Measurements from ENCODE around the gene ARHGAP42.
A peak's percentile ranks its signal among the peaks of the same experiment; 100 is the strongest.

ARHGAP42 gene

DNA sequence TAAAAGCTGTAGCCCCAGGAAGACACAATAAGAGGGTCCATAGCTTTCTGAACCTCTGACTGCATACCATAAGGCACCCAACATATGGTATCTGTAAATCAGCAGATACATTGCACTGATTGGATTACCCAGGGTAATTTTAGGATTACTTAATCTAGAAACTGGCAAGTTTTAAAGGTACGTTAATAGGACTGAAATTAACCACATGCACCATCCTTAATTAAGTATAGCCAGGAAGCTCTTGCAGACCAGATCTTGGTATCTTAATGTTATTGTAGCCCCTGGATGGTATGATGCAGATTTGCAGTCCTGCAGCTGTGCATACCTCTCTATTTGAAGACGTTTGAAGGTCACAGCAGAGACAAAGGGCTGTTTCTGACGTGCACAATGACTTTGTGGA is 72.8 kb downstream of the ARHGAP42 start:
- no peak for DNase-seq (ENCODE audit: low read depth in 1 of 2, low spot score in 1 of 2)
- in situ Hi-C loops (cut with HindIII; ENCODE audit: low pct_unique_long_range_greater_than_20kb, low sequenced_read_pairs) = no loop called here
- no peak for TF ChIP-seq JUND (IDR thresholded peaks at IDR 0.05; ENCODE audit: low read depth)

DNA sequence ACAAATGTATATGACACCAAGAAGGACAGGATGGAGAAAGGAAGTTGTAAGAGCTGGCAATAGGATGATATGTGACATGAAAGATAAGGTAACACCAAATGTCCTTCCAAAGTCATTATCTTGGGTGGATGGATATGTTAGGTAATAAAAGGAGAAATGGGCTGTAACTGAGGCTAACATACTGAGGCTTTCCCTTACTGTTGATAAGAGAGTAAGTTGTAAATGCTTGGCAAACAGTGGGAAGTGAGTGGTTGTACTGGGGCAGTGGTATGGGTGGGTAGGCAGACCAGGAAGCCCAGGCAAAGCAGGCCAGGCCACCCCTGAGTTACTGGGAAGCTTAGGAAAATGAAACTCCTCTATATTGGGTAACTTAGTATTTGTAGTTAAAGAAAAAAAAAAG is 73.7 kb downstream of the ARHGAP42 start:
- in situ Hi-C loops (cut with HindIII; ENCODE audit: low pct_unique_long_range_greater_than_20kb, low sequenced_read_pairs) = no loop called here
- DNase-seq (ENCODE audit: low read depth in 1 of 2, low spot score in 1 of 2) = no peak
- TF ChIP-seq JUND (IDR thresholded peaks at IDR 0.05; ENCODE audit: low read depth) = no peak

GRCh38 chr11:100761841-100762240 is 74.8 kb downstream of the ARHGAP42 start:
- no peak for DNase-seq (ENCODE audit: low read depth in 1 of 2, low spot score in 1 of 2)
- no peak for TF ChIP-seq JUND (IDR thresholded peaks at IDR 0.05; ENCODE audit: low read depth)
- in situ Hi-C loops (cut with HindIII; ENCODE audit: low pct_unique_long_range_greater_than_20kb, low sequenced_read_pairs) = no loop called here

DNA sequence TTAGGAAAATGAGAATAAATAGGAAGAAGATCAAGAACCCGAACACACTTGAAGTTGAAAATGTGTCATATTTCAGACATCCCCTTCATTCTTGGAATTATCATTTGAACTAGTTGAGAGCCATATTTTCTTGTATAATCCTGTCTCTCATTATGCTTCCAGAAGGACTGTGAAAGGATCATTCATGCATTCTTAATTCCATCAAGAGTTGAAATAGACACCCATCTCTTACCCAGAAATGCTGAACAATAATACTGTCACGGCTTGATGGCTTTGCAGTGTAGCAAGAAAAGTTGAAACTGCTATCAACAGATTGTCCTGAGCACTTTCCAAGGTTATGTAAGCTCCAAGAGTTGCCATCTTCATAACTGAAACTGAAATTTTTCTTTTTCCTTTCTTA is 79.7 kb downstream of the ARHGAP42 start:
- in situ Hi-C loops (cut with HindIII; ENCODE audit: low pct_unique_long_range_greater_than_20kb, low sequenced_read_pairs) = no loop called here
- no peak for TF ChIP-seq JUND (IDR thresholded peaks at IDR 0.05; ENCODE audit: low read depth)

DNA sequence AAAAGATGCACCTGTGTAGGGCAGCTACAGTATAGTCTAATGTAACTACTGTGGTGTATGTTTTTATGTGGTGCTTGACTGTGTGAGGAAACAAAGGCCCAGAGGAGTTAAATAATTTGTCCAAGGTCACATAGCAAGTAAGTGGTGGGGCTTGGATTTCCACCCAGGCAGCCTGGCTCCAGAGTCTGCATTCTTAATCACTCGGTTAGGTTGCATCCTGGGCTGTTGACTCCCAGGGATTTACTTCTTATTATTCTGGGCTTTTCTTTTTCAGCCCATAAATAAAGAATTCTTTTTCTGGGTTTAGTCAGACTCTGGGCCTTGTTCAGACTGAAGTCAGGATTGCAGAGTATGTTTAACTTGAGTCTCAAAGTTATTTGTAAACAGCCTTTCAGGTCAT is 82.1 kb downstream of the ARHGAP42 start:
- in situ Hi-C loops (cut with HindIII; ENCODE audit: low pct_unique_long_range_greater_than_20kb, low sequenced_read_pairs) = no loop called here
- no peak for DNase-seq (ENCODE audit: low read depth in 1 of 2, low spot score in 1 of 2)
- TF ChIP-seq JUND (IDR thresholded peaks at IDR 0.05; ENCODE audit: low read depth) = no peak

More for the DNA sequence above, 79.7 kb downstream of the ARHGAP42 start:
- no peak for DNase-seq (ENCODE audit: low read depth in 1 of 2, low spot score in 1 of 2)

DNA sequence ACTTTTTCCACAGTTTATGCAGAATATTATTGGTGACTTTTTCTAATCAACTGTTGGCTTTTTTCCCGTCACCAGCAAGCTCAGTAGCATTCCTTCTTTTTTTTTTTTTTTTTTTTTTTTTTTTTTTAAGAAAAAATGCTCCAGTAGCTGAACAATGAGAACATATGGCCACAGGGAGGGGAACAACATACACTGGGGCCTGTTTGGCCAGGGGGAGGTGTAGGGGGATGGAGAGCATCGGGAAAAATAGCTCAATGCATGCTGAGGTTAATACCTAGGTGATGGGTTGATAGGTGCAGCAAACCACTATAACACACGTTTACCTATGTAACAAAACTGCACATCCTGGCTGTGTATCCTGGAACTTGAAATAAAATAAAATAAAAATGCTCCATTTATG is 82.5 kb downstream of the ARHGAP42 start:
- TF ChIP-seq JUND (IDR thresholded peaks at IDR 0.05; ENCODE audit: low read depth) = no peak
- in situ Hi-C loops (cut with HindIII; ENCODE audit: low pct_unique_long_range_greater_than_20kb, low sequenced_read_pairs) = no loop called here
- no peak for DNase-seq (ENCODE audit: low read depth in 1 of 2, low spot score in 1 of 2)

DNA sequence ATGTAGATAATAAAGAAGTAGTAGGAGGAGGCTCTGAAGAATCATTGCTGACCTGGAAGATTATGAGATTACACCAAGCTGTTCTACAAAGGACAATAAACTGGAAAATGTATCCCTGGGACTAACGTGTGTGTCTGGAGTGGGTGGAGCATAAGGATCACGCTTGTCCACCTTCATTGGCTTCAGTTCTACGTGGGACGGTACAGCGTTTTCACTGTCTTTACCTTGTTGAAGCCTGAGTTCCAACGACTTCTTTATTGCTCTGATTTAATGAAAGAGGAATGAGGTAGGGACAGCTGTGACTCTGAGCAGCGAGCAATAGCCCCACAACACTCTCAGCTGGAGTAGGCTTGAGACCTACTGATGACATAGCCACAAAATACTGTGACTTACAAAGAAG is 87.0 kb downstream of the ARHGAP42 start:
- in situ Hi-C loops (cut with HindIII; ENCODE audit: low pct_unique_long_range_greater_than_20kb, low sequenced_read_pairs) = no loop called here
- TF ChIP-seq JUND (IDR thresholded peaks at IDR 0.05; ENCODE audit: low read depth) = no peak
- DNase-seq (ENCODE audit: low read depth in 1 of 2, low spot score in 1 of 2) = no peak

DNA sequence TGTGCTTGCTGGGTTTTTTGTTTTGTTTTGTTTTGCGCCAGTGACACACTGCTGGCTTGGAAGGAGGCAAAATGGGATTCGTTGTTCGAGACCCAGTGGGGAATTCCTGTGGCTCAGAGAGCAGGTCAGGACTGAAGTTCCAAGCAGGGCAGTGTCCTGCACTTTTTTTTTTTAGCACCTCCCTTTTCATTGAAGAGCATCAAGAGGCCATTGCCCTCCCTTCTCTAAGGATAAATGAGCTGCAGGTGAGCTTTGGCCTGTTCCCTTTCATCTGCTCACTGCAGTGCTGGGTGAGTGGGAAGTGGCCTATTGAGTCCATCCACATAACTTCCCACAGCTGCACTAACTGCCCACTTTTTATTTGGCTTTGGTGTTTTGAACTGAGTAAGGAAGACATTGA is 87.8 kb downstream of the ARHGAP42 start:
- TF ChIP-seq JUND (IDR thresholded peaks at IDR 0.05; ENCODE audit: low read depth) = no peak
- in situ Hi-C loops (cut with HindIII; ENCODE audit: low pct_unique_long_range_greater_than_20kb, low sequenced_read_pairs) = no loop called here
- DNase-seq (ENCODE audit: low read depth in 1 of 2, low spot score in 1 of 2) = no peak

DNA sequence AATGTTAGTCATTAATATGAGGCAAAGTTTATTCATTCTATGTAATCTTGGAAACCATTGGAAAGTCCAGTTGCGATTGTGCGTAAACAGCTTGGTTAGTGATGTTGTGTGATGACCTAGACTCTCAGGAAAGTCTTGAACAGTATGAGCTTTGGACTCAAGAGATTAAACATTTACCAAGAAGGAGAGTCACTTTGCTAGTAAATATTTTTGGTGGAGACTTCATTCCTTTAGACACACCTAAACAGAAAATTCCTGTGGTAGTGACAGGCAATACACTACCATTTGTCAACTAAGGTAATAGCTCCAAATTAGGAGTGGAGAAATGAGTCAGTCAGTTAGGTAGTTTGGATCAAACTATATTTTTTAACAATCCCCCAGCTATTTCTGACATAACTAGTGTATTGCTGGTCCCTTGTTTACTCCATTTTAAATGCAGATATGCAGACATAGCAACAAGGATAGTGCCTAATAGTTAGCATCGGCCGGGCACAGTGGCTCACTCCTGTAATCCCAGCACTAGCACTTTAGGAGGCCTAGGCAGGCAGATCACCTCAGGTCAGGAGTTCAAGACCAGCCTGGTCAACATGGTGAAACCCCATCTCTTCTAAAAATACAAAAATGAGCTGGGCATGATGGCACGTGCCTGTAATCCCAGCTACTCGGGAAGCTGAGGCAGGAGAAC is 89.3 kb downstream of the ARHGAP42 start:
- no peak for TF ChIP-seq JUND (IDR thresholded peaks at IDR 0.05; ENCODE audit: low read depth)
- in situ Hi-C loops (cut with HindIII; ENCODE audit: low pct_unique_long_range_greater_than_20kb, low sequenced_read_pairs) = no loop called here
- DNase-seq (ENCODE audit: low read depth in 1 of 2, low spot score in 1 of 2) = peak in 1 of 2 experiments; percentile 31

GRCh38 chr11:100777103-100777502 is 90.0 kb downstream of the ARHGAP42 start:
- in situ Hi-C loops (cut with HindIII; ENCODE audit: low pct_unique_long_range_greater_than_20kb, low sequenced_read_pairs) = no loop called here
- no peak for TF ChIP-seq JUND (IDR thresholded peaks at IDR 0.05; ENCODE audit: low read depth)
- peak in 1 of 2 experiments; percentile 16 for DNase-seq (ENCODE audit: low read depth in 1 of 2, low spot score in 1 of 2)

DNA sequence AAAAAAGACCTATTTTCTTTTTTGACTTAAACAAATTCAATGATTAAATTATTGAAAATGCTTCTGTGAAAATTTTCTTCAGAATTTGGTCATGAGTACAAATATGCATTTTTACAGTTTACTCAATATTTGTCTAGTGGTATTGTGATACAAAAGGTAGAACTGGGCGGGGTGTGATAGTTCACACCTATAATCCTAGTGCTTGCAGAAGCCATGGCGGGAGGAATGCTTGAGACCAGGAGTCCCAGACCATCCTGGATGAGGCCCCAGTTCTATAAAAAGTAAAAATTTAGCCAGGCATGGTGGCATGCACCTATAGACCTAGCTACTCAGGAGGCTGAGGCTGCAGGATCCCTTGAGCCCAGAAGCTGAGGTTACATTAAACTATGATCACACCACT is 90.6 kb downstream of the ARHGAP42 start:
- in situ Hi-C loops (cut with HindIII; ENCODE audit: low pct_unique_long_range_greater_than_20kb, low sequenced_read_pairs) = no loop called here
- DNase-seq (ENCODE audit: low read depth in 1 of 2, low spot score in 1 of 2) = no peak
- no peak for TF ChIP-seq JUND (IDR thresholded peaks at IDR 0.05; ENCODE audit: low read depth)

DNA sequence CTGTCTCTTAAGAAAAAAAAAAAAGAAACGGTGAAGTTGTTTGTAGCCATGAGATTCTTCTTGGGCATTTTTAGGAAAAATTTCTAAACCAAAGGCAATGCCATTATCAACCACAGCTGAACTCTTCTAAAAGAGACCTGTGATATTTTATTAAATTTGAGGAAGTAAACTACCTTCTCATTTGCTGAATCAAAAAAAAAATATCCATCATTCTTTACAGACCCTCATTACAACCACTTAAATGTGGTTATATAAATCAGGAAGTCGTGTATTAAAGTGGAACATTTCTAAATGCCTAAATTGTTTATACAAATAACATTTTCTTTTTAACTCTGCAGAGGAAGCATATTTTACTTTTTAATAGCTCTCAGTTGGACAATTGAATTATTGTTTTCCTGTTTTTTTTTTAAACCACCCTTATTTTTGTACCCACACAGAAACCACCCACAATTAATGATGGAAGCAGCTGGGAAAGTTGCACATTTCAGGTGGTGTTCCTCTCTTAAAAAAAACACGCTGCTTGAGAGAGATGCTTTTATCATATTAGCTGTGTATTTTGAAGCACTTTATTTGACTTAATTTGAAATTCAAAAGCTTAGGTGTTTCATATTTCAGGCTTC is 91.2 kb downstream of the ARHGAP42 start:
- DNase-seq (ENCODE audit: low read depth in 1 of 2, low spot score in 1 of 2) = no peak
- TF ChIP-seq JUND (IDR thresholded peaks at IDR 0.05; ENCODE audit: low read depth) = no peak
- in situ Hi-C loops (cut with HindIII; ENCODE audit: low pct_unique_long_range_greater_than_20kb, low sequenced_read_pairs) = no loop called here

GRCh38 chr11:100780470-100780869 is 93.4 kb downstream of the ARHGAP42 start:
- DNase-seq (ENCODE audit: low read depth in 1 of 2, low spot score in 1 of 2) = peak in 1 of 2 experiments; percentile 74
- no peak for TF ChIP-seq JUND (IDR thresholded peaks at IDR 0.05; ENCODE audit: low read depth)
- in situ Hi-C loops (cut with HindIII; ENCODE audit: low pct_unique_long_range_greater_than_20kb, low sequenced_read_pairs) = no loop called here
